ENCODE measurements around the gene AP4B1. TPM values are rescaled to one million over a fixed set of nuclear protein-coding genes. Genes with fewer than 3 reads are reported as not detected.

The AP4B1 gene
- total and polyA plus RNA-seq, 2 donors from 2014 or later = 8.7 to 21.7 TPM

GRCh38 chr1:113928187-113928930 is 23.8 kb upstream of the AP4B1 start:
- DNase-seq (peak in 2 of 5 donors; percentile 46 to 64), FAIRE-seq (no peak)
- Histone ChIP-seq H3K9ac (ENCODE audit: low read length in 3 of 3) (peak overlapping the region; percentile 92 to 96 (median 96)), H3K36me3 (ENCODE audit: control insufficient read depth in 2 of 3, insufficient read depth in 3 of 3, low read length in 3 of 3) (no peaks in the 10 kb centered on the region), H3K27me3 (ENCODE audit: control insufficient read depth, insufficient read depth, low read length) (no peaks in the 10 kb centered on the region), H3K27ac (ENCODE audit: low read depth in 2 of 2, low read length in 2 of 2) (peak overlapping the region; percentile 92 to 99), H3K4me1 (ENCODE audit: control insufficient read depth in 2 of 3, insufficient read depth in 2 of 3, low read depth in 1 of 3, low read length in 3 of 3) (peaks cover 7 to 12% (median 8%) of the 10 kb centered on the region in 3 donors), H3K9me3 (ENCODE audit: control insufficient read depth in 2 of 3, insufficient read depth in 1 of 3, low read length in 3 of 3) (no peaks in the 10 kb centered on the region), H3K4me3 (ENCODE audit: low read length in 3 of 3) (peak overlapping the region; percentile 93 to 99 (median 95))
- intact Hi-C loops (cut with DNase I) = no loop called here
- TF ChIP-seq CTCF (IDR thresholded peaks at IDR 0.05; ENCODE audit: borderline replicate concordance, extremely low read depth, insufficient read depth) = no peak

GRCh38 chr1:113924473-113924872 is 19.9 kb upstream of the AP4B1 start:
- no peak for FAIRE-seq
- Histone ChIP-seq H3K4me3 (ENCODE audit: low read length in 3 of 3) (no peak overlapping the region), H3K9ac (ENCODE audit: low read length in 3 of 3) (no peak overlapping the region), H3K27ac (ENCODE audit: low read depth in 2 of 2, low read length in 2 of 2) (no peak overlapping the region), H3K4me1 (ENCODE audit: control insufficient read depth in 2 of 3, insufficient read depth in 2 of 3, low read depth in 1 of 3, low read length in 3 of 3) (peaks cover 0 to 3% (median 2%) of the 10 kb centered on the region in 3 donors), H3K36me3 (ENCODE audit: control insufficient read depth in 2 of 3, insufficient read depth in 3 of 3, low read length in 3 of 3) (no peaks in the 10 kb centered on the region), H3K27me3 (ENCODE audit: control insufficient read depth, insufficient read depth, low read length) (no peaks in the 10 kb centered on the region), H3K9me3 (ENCODE audit: control insufficient read depth in 2 of 3, insufficient read depth in 1 of 3, low read length in 3 of 3) (no peaks in the 10 kb centered on the region)
- no peak for DNase-seq
- TF ChIP-seq CTCF (IDR thresholded peaks at IDR 0.05; ENCODE audit: borderline replicate concordance, extremely low read depth, insufficient read depth) = no peak
- intact Hi-C loops (cut with DNase I) = no loop called here

- H3K4me3 ChIP-seq (ENCODE audit: low read length in 3 of 3) = no peak overlapping the region
- no peaks in the 10 kb centered on the region for H3K36me3 ChIP-seq (ENCODE audit: control insufficient read depth in 2 of 3, insufficient read depth in 3 of 3, low read length in 3 of 3)
- no peaks in the 10 kb centered on the region for H3K27me3 ChIP-seq (ENCODE audit: control insufficient read depth, insufficient read depth, low read length)
- H3K27ac ChIP-seq (ENCODE audit: low read depth in 2 of 2, low read length in 2 of 2) = no peak overlapping the region
- H3K9ac ChIP-seq (ENCODE audit: low read length in 3 of 3) = no peak overlapping the region
- no peak for FAIRE-seq
- intact Hi-C loops (cut with DNase I) = no loop called here
- H3K9me3 ChIP-seq (ENCODE audit: control insufficient read depth in 2 of 3, insufficient read depth in 1 of 3, low read length in 3 of 3) = no peaks in the 10 kb centered on the region
- DNase-seq = no peak
- TF ChIP-seq CTCF (IDR thresholded peaks at IDR 0.05; ENCODE audit: borderline replicate concordance, extremely low read depth, insufficient read depth) = no peak
- no peaks in the 10 kb centered on the region for H3K4me1 ChIP-seq (ENCODE audit: control insufficient read depth in 2 of 3, insufficient read depth in 2 of 3, low read depth in 1 of 3, low read length in 3 of 3)
Observed at GRCh38 chr1:113922957-113923356, 18.4 kb upstream of the AP4B1 start.

Data from kidney (tissue), 14 donors.